NCI-H526 (cell line): ENCODE results near the gene SINHCAF.

Experiments
- DNase-seq, 2 experiments: peaks; one replicate each; lab custom pipeline; 2025; lab: John Stamatoyannopoulos, UW

The SINHCAF gene

DNA sequence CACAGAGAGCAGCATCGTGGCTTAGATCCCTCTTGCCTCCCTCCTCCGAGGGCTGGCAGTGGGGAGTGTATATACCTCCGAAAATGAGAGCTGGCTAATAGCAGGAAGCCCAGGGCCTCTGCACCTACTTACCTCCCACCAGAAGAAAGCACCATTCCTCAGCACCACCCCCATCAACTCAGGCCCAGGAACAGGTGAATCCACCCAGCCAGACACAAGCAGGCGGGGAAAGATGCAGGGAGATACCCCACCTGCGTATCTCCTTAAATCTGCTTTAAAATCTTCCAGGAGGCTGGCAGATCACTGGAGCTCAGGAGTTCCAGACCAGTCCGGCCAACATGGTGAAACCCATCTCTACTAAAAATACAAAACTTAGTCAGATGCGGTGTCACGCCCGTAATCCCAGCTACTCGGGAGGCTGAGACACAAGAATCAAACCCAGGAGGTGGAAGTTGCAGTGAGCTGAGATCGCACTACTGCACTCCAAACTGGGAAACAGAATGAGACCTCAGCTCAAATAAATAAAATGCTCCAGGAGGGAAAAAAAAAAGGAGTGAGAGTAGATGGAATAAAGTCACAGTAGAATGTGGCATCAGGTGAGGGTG is 93.5 kb downstream of the SINHCAF start:
- DNase-seq, result no peak

- DNase-seq, result no peak
Observed at GRCh38 chr12:31231611-31232360, 94.2 kb downstream of the SINHCAF start.
